ENCODE results near the gene ITGAL.
"Not testable (repeated sequence)": the region's sequence is repeated elsewhere in the genome, so short reads cannot be mapped to it uniquely, and the experiment has no call there.

Gene ITGAL

DNA sequence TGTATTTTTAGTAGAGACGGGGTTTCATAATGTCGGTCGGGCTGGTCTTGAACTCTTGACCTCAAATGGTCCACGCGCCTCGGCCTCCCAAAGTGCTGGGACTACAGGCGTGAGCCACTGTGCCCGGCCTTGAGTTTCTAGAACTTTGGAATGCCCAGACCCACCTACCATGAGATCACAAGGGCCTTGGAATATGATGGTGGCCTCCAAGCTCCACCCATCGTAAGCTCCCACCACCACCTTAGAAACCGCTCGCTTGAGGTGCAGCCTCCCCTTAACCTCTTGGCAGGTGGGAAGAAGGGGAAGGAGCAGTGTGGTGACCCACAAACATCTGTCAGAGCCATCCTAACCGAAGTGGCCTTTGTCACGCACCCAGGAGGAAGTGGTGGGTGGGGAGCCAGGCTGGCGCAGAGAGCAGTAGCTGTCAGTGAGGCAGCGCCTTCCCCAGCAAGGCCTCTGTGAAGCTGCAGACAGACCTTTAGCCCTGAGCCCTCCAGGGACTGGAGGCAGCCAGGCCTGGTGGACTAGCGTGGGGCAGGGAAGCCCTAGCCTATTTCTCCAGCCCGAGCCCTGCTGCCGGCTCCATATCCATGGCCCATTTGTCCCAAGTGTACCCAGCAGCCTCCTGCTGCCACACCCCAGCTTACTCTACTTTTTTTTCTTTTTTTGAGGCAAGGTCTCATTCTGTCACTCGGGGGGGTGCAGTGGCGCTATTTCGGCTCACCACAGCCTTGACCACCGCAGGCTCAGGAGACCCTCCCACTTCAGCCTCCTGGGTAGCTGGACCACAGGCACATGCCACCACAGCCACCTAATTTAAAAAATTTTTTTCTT, 13.8 kb upstream of the ITGAL start:
- no peak for DNase-seq

DNA sequence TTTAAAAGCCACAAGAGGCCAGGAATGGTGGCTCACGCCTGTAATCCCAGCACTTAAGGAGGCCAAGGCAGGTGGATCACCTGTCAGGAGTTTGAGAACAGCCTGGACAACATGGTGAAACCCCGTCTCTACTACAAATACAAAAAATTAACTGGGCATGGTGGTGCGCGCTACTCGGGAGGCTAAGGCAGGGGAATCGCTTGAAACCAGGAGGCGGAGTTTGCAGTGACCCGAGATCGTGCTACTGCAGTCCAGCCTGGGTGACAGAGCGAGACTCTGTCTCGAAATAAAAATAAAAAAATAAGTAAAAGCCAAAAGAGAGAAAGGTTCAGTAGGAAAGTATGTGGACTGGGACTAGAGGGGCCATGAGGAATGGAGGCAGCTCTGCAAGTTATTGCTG, 13.1 kb upstream of the ITGAL start:
- no peak for DNase-seq

DNA sequence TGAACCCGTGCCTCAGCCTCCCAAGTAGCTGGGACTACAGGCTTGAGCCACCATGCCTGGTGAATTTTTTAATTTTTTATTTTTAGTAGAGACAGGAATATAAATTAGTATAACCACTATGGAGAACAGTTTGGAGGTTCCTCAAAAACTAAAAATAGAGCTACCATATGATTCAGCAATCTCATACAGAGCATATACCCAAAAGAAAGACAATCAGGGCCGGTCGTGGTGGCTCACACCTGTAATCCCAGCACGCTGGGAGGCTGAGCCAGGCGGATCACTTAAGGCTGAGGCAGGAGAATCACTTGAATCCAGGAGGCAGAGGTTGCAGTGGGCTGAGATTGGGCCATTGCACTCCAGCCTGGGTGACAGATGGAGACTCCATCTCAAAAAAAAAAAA, 11.1 kb upstream of the ITGAL start:
- not testable (repeated sequence) for DNase-seq

DNA sequence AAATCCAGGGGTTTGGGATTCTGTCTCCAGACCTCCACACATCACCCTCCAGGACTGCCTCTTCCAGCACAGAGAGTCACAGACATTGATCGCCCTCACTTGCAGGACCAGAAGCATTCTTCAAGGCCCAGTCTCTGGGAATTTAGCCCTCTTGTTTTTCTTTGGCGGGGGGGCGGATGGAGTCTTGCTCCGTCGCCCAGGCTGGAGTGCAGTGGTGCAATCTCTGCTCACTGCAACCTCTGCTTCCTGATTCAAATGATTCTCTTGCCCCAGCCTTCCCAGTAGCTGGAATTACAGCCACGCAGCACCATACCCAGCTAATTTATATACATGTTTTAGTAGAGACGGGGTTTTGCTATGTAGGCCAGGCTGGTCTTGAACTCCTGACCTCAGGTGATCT, 8.5 kb upstream of the ITGAL start:
- DNase-seq, result no peak

DNA sequence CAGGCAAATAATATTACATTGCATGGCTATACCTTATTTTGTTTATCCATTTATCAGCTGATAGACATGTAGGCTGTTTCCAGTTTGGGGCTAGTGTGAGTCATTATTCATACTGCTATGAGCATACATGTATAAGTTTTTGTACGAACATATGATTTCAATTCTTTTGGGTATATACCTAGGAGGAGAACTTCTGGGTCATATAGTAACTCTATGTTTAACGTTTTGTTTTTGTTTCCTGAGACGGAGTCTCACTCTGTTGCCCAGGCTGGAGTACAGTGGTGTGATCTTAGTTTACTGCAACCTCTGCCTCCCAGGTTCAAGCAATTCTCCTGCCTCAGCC, 2.4 kb upstream of the ITGAL start:
- no peak for DNase-seq

DNA sequence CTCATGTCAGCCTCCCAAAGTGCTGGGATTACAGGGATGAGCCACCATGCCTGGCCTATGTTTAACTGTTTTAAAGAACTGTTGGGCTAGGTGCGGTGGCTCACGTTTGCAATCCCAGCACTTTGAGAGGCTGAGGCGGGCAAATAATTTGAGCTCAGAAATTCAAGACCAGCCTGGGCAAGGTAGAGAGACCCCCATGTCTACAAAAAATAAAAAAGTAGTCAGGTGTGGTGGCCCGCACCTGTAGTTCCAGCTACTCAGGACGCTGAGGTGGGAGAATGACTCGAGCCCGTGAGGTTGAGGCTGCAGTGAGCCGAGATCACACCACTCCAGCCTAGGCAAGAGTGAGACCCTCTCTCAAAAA, 1.9 kb upstream of the ITGAL start:
- DNase-seq, result no peak

DNA sequence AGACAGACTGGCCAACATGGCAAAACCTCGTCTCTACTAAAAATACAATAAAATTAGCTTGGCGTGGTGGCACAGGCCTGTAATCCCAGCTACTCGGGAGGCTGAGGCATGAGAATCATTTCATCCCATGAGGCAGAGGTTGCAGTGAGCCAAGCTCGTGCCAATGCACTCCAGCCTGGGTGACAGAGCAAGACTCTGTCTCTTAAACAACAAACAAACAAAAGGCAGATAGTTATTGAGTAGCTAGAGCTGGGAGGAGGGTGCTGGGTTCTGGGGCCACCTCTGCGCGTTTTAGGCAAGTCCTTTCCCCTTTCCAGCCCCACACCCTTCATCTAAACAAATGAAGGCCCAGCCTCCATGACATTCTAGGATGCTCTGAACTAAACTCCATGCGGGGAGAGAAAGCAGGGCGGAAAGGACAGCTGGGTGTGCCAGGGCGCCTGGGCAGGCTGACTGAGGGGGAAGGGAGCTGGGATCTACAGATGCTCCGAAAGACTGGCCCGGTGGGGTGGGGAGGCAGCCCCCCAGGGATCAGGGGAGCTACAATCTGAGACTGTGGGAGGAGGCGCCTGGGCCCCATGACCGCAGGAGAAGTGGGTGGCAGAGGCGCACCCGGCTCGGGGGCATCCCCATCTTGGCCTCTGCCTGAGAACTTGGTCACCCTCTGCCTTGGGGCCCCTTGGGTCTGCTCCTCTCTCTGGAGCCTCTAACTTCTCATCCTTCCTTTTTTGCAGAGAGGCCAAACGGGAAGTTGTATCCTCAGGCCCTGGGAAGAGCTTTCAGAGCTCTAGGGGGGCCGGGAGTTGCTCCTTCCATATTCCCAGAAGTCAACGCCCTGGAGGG, 910 bp downstream of the ITGAL start:
- DNase-seq, result no peak

DNA sequence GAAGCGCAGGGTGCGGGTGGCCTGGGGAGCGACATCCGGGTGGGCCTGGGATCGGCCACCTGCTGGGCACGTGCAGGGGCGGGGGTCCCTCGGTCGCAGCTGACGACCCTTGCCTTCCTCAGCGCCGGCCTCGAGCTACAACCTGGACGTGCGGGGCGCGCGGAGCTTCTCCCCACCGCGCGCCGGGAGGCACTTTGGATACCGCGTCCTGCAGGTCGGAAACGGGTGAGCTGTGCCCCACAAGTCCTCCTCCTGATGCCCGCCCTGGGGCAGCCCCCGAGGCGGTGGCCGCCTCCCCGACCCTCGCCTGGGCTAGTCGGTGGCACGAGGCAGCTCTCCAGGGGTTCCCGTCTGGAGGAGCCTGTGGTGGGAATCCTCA, 1.5 kb downstream of the ITGAL start:
- DNase-seq, result no peak

DNA sequence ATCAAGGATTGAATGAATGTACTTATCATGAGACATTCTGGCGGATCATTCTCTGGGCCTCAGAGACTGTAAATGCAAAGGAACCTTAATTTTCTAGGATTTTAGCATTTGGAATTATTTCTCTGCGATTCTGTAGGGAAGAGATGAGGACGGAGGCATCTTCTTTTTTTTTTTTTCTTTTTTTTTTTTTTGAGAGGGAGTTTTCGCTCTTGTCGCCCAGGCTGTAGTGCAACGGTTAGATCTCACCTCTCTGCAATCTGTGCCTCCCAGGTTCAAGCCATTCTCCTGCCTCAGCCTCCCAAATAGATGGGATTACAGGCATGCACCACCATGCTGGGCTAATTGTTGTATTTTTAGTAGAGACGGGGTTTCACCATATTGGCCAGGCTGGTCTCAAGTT, 2.1 kb downstream of the ITGAL start:
- no peak for DNase-seq

DNA sequence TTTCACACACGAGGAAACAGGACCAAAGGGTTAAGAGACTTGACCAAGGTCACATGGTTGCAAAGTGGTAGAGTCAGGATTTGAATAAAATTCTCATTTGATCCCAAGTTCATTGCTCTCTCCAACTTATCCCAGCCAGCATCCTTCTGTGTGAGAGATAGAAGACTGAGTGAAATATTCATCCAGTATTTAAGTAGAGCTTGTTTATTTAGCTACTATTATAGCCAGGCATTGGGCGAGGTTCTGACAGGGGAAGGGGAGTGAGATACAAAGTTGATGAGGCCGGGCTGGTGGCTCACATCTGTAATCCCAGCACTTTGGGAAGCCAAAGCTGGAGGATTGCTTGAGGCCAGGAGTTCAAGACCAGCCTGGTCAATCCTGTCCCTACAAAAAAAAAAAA, 4.4 kb downstream of the ITGAL start:
- DNase-seq, result no peak

DNA sequence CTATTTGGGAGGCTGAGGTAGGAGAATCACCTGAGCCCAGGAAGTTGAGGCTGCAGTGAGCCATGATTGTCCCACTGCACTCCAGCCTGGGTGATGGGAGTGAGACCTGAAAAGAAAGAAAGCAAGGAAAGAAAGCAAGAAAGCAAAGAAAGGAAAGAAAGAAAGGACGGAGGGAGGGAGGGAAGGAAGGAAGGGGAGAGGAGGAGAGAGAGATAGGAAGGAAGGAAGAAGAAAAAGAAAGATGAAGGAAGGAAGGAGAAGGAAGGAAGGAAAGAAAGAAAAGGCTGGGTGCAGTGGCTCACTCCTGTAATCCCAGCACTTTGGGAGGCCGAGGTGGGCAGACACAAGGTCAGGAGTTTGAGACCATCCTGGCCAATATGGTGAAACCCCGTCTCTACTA, 5.2 kb downstream of the ITGAL start:
- DNase-seq, result not testable (repeated sequence)

DNA sequence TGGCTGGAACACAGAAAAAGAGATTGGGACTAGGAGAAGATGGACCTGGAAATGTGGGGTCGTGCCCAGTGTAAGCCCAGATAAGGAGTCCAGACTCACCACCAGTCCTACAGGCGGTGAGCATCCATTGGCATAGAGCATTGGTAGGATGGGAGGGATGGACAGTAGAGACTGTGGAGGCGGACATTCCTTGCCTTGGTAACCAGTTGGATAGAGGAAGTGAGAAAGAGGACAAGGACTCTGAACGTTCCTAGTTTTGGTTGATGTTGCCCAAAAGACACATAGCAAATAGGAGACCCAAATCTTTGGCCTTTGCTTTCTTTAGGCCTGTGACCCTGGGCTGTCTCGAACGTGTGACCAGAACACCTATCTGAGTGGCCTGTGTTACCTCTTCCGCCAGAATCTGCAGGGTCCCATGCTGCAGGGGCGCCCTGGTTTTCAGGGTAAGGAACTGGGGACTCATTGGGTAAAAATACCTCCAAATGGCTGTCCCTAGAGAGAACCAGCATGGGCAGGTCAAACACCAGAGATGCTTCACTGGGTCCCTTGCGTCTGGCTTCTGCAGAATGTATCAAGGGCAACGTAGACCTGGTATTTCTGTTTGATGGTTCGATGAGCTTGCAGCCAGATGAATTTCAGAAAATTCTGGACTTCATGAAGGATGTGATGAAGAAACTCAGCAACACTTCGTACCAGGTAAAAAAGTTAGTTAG, 6.4 kb downstream of the ITGAL start:
- no peak for DNase-seq

DNA sequence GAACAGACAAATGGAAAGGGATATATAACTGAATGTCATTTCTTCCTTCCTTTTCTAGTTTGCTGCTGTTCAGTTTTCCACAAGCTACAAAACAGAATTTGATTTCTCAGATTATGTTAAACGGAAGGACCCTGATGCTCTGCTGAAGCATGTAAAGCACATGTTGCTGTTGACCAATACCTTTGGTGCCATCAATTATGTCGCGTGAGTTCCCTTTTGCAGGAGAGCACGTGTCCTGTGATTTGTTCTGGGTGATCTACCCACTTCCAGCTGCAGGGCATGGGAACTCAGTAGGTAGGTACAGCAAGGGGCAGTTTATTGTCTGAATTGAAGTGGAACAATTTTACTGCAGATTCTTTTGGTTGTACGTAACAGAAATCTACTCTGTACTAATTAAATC, 8.8 kb downstream of the ITGAL start:
- no peak for DNase-seq

DNA sequence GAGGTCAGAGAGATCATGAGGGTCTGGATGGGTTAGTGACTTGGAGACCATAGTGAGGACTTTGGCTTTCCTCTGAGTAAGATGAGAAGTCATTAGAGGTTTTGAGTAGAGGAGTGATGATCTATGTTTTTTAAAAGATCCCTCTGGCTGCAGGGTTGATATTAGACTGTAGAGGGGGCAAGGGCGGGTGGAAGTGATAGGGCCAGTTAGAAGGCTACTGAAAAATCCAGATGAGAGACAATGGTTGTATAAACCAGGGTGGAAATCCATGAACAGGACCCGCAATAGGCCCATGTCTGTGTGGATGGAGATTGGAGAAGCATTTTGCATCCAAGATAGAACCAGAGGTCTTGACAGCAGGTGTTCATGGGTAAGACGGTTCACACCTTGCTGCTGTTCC, 9.8 kb downstream of the ITGAL start:
- no peak for DNase-seq

DNA sequence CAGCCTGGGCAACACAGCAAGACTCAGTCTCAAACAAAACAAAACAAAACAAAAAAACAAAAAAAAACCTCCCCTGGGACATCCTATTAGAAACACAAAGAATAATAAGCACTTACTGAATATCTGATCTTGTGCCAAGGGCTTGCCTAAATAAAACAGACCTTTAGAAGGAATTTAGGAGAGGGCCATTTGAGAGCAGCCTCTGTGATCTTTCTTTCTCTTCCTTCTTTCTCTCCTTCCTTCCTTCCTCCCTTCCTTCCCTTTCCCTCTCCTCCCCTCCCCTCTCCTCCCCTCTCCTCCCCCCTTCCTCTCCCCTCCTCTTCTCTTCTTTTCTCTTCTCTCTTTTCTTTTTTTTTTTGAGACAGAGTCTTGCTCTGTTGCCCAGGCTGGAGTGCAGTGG, 12.3 kb downstream of the ITGAL start:
- no peak for DNase-seq

DNA sequence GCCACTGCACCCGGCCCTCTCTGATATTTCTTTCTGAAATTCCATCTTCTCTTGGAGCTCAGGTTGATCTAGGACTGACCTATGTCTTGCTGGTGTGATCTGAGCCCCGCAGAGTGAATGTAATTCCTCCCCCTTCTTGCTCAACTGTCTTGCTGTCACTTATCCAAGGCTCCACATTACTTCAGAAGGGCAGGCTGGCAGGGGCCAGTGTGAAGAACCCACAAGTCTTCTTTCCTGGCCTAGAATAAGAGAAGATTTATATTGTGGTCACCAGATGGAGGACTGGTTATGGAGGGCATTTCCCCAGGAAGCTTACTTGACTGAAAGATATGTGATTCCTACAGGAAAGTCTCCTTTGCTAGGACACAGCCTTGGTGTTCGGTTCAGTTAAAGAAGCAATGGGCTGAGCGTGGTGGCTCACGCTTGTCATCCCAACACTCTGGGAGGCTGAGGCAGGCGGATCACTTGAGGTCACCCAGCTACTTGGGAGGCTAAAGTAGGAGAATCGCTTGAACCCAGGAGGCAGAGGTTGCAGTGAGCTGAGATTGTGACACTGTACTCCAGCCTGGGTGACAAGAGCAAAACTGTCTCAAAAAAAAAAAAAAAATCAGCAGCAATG, 13.4 kb downstream of the ITGAL start:
- no peak for DNase-seq

DNA sequence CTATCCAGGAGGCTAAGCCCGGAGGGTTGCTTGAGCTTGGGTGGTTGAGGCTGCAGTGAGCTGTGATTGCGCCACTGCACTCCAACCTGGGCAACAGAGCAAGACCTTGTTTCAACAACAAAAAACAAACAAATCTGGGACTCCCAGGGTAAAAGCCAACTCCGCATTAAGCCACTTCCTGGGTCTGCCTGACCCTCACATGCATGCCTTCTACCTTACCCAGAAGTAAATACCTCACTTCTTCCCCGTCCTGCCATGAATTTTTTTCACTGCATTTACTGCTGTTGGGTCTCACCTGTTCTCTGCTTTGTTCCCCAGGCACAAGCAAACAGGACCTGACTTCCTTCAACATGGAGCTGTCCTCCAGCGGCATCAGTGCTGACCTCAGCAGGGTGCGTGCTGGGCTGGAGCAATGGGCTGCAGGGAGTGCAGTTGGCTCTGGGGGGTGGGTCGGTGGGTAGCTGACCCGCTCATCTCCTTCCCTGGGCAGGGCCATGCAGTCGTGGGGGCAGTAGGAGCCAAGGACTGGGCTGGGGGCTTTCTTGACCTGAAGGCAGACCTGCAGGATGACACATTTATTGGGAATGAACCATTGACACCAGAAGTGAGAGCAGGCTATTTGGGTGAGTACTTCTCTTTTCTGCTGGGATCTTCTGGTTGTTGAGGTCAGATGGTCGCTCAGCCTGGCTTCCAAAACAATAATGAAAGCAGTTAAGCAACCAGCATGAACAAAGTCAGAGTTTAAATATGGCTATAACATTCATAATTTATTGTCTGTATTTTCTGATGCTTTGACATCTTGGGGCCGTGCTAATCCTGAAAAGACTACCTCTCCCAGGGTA, 16.4 kb downstream of the ITGAL start:
- no peak for DNase-seq

DNA sequence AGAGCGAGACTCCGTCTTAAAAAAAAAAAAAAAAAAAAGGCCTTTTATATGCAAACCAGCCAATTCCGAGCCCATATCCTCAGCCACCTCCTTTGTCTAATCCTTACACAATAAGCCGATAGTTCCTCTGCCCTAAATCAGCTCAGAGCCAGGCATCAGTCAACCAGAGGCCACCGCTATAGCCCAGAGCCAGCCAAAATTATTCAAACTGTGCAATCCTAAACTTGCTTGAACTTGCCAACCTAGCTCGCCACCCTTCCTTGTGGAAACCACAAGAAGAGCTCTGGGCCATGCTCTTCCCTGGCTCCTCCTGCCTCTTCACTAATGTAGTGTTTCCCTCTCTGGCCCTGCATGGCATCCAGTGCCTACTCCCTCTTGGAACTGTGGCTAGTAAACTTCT, 17.7 kb downstream of the ITGAL start:
- no peak for DNase-seq

DNA sequence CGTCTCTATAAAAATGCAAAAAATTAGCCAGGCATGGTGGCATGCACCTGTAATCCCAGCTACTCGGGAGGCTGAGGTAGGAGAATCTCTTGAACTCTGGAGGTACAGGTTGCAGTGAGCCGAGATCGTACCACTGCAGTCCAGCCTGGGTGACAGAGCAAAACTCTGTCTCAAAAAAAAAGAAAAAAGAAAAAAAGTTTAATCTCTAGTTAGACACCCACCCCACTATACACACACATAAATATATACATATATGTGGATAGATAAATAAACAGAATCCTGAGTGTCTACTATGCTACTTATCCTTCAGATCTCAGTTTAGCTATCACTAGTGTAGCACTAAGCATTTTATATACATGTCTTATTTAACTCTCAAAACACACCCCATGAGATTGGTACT, 18.7 kb downstream of the ITGAL start:
- no peak for DNase-seq

DNA sequence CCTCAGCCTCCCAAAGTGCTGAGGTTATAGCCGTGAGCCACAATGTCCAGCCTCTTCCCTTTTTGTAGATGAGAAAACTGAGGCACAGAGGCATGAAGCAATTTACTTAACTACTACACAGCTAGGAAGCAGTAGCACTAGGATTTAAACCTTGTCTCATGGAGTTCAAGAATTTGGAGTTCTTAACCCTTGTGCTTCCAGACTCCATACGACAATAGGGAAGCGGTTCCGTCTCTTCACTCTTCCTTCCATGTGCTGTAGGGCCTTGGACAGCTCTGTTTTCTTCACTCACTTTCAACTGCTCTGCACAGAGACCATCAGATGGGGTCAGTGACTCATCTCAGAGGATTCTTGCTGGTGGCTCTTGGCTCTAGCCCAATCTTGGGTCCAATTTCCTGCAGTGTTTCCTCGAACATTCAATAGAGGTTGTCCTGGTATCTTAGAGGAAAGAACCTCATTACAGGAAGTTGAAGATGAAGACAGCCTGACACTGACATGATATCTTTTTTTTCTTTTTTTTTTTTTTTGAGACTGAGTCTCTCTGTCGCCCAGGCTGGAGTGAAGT, 19.3 kb downstream of the ITGAL start:
- no peak for DNase-seq

DNA sequence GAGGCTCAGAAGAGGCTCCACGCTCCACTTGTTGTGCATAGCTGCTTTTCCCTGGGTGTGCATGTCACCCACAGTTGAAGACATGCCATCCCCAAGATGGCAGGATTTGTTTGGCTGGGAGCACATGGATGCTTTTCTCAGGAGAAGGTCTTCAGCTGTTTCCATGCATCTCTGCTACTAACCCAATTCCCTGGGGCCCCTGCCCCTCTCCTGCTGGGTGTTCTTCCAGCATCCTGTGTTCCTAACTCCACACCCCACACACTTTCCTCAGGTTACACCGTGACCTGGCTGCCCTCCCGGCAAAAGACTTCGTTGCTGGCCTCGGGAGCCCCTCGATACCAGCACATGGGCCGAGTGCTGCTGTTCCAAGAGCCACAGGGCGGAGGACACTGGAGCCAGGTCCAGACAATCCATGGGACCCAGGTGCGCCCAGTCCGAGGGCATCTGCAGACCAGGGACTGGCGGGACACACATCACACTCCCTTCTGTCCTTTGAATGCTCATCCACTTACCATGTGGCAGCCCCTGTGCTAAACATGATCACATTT, 21.5 kb downstream of the ITGAL start:
- no peak for DNase-seq

DNA sequence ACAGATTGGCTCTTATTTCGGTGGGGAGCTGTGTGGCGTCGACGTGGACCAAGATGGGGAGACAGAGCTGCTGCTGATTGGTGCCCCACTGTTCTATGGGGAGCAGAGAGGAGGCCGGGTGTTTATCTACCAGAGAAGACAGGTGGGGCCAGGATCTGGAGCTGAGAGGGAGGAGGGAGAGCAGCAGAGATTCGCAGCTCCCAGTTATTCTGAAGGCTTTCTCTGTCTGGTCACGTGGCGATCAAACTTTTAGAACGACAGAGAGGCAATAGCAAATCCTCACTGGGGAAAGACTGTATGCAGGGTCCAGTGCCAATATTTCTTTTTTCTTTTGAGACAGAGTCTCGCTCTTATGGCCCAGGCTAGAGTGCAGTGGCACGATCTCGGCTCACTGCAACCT, 22.2 kb downstream of the ITGAL start:
- DNase-seq, result no peak

All from NCI-H2171 (cell line).